Inferior parietal cortex (tissue), 1 donor: ENCODE measurements around the gene C12orf75.
"Not testable (repeated sequence)": the region's sequence is repeated elsewhere in the genome, so short reads cannot be mapped to it uniquely, and the experiment has no call there.

ENCODE experiments used
- DNase-seq: peaks from one replicate; pipeline ENCODE4 v3.0.0-alpha.2; 2016; ENCODE audit errors: extremely low spot score

The C12orf75 gene

DNA sequence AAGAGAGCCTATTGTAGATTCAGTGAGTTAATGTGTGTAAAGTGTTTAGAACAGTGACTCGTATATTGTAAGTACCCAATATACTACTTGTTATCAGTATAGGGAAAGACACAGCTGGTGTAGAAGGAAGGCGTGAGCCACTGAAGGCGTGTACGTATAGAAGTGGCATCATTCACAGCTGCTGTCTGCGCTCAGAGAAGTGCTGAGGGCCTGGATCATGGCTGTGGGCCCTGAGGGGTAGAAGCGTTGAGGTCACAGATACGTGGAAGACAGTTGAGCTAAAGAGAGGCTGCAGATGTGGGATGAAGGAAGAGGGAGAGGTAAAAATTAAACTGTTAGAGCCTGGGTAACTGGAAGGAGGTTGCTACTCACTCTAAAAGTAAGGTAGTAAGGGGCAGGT, 5.9 kb downstream of the C12orf75 start:
- no peak for DNase-seq

DNA sequence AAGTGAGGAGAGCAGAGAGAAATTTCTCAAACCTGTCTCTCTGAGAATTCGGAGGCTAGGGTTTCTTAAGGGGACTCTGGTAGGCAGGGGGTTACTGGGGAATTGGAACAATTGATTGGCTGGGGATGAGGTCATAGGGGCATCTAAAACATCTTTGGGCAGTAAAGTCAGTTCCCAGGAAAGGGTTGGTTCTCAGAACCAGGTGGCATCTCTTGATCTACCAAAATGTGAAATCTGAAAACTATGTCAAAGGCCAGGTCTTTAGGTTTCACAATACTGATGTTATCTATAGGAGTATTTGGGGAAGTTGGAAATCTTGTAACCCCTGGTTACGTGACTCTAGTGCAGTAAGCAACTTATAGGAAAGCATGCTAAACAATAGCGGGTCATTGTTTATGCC, 6.9 kb downstream of the C12orf75 start:
- DNase-seq = no peak

- DNase-seq = no peak
Observed at GRCh38 chr12:105338966-105339365, 8.5 kb downstream of the C12orf75 start.

DNA sequence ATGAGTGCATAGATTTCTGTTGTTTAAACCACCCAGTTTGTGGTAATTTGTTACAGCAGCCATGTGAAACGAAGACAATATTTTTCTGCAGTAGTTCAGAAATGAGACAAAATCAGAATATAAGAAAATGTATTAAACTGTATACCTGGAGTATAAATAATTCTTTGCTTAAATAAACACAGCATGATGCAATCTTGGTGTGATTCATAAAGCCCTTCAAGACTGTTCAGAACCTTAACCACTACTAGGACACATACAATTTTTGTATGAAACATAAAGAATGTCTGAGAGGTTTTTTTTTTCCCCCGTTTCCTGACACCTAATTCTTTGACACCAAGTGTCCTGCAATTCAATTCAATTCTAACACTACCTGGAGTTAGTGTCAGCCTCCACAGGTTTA, 10.5 kb downstream of the C12orf75 start:
- DNase-seq = no peak

- DNase-seq = not testable (repeated sequence)
Observed at GRCh38 chr12:105341620-105342019, 11.1 kb downstream of the C12orf75 start.

- no peak for DNase-seq
Observed at GRCh38 chr12:105342464-105342863, 12.0 kb downstream of the C12orf75 start.

DNA sequence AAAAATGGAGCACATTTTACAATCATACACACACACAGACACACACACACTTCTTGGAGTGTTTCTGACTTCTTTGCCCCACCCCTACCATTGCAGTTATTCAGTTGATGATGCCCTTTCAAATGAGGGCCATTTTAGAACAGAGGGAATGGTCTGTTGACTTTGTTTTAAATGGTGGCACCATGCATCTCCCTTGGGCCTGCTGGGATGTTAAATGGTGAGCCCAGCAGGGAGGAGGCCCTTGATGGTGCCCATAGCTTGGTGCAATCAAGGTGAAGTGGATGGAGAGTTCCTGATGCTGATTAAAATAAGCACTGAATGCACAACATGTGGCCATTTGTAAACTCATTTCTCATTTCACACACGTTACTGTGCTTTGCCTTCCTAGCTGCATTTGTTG, 13.3 kb downstream of the C12orf75 start:
- no peak for DNase-seq

- no peak for DNase-seq
Observed at GRCh38 chr12:105347499-105347898, 17.0 kb downstream of the C12orf75 start.

- no peak for DNase-seq
Observed at GRCh38 chr12:105348142-105348541, 17.7 kb downstream of the C12orf75 start.

DNA sequence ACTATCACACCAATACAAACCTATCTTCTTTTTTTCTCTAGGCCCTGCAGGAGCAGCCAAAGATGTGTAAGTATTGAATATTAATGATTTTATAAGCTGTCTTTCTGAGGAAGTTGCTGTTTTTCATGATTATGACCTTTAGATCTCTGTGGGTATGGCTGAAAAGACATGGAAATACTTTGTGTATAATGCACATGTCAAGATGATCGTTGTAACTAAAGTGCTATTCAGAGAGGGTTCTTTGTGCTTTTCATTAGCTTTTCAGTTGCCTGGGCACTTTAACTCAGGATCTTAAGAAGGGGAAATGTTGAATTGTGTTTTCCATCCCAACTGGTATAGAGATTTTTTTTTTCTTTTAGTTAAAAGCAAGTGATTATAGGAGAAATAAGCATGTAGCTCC, 18.1 kb downstream of the C12orf75 start:
- DNase-seq = no peak

DNA sequence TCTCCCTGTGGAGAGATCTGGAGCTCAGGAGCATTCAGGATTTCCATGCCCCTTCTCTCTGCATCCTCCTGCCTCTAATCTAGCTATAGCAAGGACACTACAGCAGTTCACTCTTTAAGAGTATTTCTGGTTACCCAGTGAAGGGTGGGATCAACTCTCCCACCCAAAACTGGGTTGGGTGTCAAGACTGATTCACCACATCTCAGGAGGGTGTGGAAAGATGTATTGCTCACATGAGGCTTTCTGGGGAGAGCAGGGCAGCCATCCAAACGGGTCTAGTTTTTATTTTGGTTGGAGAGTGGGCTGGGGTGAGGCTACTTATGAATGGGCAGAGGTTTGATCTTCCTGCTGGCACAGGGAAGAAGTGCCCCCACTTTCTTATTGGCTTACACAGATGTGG, 18.6 kb downstream of the C12orf75 start:
- DNase-seq = no peak

GRCh38 chr12:105351523-105351922, 21.0 kb downstream of the C12orf75 start:
- no peak for DNase-seq

DNA sequence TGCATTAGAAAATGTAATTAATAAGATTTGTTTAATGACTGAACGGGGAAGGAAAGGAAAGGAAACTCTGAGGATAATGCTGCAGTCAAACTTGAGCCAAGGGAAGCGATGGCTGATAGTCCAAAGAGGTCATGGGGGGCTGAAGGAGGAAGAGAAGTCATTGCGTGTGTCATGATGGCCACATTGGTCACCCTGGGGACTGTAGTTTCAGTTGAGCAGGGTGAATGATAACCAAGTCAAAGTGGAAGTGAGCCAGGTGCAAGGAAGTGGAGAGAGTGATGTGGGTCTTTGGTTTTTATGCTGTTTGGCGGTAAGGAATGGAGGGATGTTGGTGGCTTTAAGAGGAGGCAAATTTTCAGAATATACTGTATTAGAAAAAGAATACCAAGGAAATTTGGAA, 21.6 kb downstream of the C12orf75 start:
- no peak for DNase-seq

DNA sequence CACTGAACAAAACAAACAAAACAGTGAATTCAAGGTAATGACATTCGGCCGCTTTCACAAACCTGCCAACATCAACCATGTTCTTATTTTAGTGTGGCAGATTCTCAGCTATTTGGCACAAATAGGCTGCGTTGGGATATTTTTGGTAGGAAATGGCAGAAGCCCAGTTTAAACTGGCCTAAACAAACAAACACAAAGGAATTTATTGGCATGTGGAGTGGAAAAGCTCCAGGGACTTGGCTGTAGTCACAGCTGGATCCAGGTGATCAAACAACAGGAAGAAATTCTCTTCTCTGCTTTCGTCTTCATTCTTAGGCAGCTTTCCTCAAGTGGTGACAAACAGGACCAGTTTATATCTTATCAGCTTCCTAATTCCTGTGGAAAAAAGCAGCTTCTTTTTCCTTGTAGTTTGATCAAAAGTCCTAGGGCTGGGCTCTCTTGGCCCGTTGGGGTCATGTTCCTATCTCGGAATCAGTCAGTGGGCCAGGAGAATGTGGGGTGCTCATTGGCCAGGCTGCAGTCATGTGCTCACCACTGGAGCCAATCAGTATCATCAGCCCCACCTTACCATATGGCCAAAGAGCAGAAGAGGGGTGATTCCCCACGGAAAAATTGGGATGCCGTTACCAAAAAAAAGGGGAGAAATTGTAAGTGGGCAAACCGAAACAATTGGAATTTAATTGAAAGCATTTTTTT, 22.6 kb downstream of the C12orf75 start:
- DNase-seq = no peak

GRCh38 chr12:105355752-105356151, 25.3 kb downstream of the C12orf75 start:
- no peak for DNase-seq

DNA sequence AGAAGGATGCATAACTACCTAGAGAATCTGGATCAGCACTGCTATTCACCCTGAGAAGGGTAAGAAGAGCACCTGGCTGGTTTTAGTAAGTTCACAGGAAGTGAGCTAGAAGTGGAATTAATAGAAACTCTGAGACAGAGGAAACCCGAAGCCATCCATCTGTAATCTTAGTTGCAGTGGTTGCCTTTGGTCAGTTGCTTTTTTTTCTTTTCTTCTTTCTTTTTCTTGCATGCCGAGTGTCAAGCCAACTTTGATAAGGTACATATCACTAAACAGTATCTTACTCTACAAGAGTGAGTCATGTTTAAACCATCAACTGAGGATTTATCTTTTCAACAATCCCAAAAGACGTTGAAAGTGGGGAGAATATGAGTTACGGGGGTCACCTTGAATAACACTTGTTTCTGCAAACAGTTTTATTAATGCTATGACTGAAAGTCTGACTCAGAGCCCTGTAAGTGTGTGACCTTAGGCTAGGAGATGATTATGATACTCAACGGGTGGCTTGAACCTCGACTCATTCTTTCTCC, 26.7 kb downstream of the C12orf75 start:
- DNase-seq = no peak

GRCh38 chr12:105358789-105359188, 28.3 kb downstream of the C12orf75 start:
- DNase-seq = no peak

GRCh38 chr12:105359856-105360255, 29.4 kb downstream of the C12orf75 start:
- no peak for DNase-seq

DNA sequence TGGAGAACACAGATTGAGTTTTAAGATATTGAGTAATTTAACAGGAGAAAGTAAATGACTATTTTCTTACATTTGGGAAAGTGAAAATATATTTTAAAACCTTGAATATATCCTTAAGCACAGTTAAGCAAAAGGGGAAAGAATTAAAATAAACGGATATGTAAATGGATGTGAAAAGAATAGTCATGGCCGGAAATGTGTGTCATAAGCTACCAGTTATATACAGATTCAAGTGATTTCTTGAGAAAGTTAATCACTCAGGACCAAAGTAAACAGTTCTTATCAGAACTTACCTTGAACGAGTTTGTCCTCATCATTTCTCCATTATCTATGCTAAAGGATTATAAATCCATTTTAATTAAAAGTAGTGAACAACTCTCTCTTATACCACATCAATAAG, 33.4 kb downstream of the C12orf75 start:
- no peak for DNase-seq

- DNase-seq = no peak
Observed at GRCh38 chr12:105365231-105365630, 34.7 kb downstream of the C12orf75 start.

GRCh38 chr12:105368047-105368646, 37.7 kb downstream of the C12orf75 start:
- no peak for DNase-seq

GRCh38 chr12:105369014-105369413, 38.5 kb downstream of the C12orf75 start:
- DNase-seq = no peak

DNA sequence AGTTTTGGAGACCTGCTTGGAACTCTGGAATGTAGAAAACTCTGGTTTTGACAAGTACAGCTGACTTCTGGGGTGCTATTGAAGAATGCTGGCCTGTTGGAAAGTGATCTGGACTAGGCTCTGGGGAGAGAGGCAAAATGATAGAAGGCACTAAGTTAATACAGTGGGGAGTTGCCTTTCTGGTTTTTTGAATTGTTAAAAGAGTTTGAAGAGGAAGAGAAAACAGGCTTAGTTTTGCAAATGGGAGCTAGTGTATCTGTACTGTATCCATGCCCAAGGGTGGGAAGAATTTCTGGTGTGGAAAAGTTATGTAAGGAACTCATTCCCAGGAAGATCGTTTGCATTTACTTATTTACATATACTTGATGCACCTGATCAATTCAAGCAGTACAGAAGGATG, 43.8 kb downstream of the C12orf75 start:
- DNase-seq = no peak

GRCh38 chr12:105377077-105377476, 46.6 kb downstream of the C12orf75 start:
- DNase-seq = no peak
